Neural crest cell (in vitro differentiated cells): ENCODE measurements around the gene KRT222. TPM values are rescaled to one million over a fixed set of nuclear protein-coding genes. Genes with fewer than 3 reads are reported as not detected.

ENCODE experiments used
- DNase-seq: peaks from one replicate; pipeline ENCODE4 v3.0.0; 2021; ENCODE audit warnings: low read depth, mixed read lengths, low spot score
- H3K27ac Mint-ChIP-seq: one replicate; pipeline ENCODE4 v1.8.0; 2021; ENCODE audit warnings: mild to moderate bottlenecking, mixed read lengths; ENCODE audit not compliant: unreplicated experiment
- H3K27me3 Mint-ChIP-seq: 2 replicates; pipeline ENCODE4 v1.8.0; 2021; ENCODE audit warnings: low read depth, mild to moderate bottlenecking, mixed read lengths
- H3K36me3 Mint-ChIP-seq: 2 replicates; pipeline ENCODE4 v1.8.0; 2021; ENCODE audit warnings: low read depth, mild to moderate bottlenecking, mixed read lengths
- H3K4me1 Mint-ChIP-seq: 2 replicates; pipeline ENCODE4 v1.8.0; 2021; ENCODE audit warnings: mixed read lengths
- H3K4me3 Mint-ChIP-seq: one replicate; pipeline ENCODE4 v1.8.0; 2021; ENCODE audit warnings: mild to moderate bottlenecking, mixed read lengths
- H3K9me3 Mint-ChIP-seq: 2 replicates; pipeline ENCODE4 v1.8.0; 2021; ENCODE audit warnings: mixed read lengths
- total RNA-seq: library from RNA; stranded (reverse); gene quantifications from 2 replicates; pipeline ENCODE4 v1.2.1, GENCODE V29; 2021
- TF ChIP-seq, protein P1 (sequence below): fragments of 200-600 bp; sonication (generic); conservative IDR thresholded peaks from 2 replicates; pipeline ENCODE4 v1.5.0; 2021; ENCODE audit warnings: antibody characterized with exemption, mild to moderate bottlenecking

KRT222 gene
- total RNA-seq, 1 donor from 2014 or later: 0.23 TPM

DNA sequence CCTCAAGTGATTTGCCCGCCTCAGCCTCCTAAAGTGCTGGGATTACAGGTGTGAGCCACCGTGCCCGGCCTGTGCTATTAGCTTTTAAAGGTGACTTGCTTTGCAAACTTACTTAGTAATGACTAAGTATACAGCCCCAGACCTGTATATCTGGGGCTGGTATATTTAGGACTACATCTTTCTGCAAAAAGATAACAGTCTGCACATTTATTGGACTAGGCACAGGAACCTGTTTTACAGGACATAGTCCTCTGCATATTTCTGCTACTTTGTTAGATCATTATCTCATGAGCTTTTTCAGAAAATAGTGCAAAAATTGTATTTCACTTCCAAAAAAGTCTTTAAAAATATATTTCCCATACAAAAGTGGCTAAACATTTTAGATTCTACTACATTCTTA is 37.3 kb upstream of the KRT222 start:
- peaks cover 4% of the 10 kb centered on the region for H3K27me3 Mint-ChIP-seq
- H3K9me3 Mint-ChIP-seq: peaks cover 2% of the 10 kb centered on the region
- H3K4me1 Mint-ChIP-seq: peaks cover under 1% of the 10 kb centered on the region
- no peaks in the 10 kb centered on the region for H3K36me3 Mint-ChIP-seq
- no peak overlapping the region for H3K4me3 Mint-ChIP-seq
- DNase-seq: no peak
- TF ChIP-seq, protein P1, sequence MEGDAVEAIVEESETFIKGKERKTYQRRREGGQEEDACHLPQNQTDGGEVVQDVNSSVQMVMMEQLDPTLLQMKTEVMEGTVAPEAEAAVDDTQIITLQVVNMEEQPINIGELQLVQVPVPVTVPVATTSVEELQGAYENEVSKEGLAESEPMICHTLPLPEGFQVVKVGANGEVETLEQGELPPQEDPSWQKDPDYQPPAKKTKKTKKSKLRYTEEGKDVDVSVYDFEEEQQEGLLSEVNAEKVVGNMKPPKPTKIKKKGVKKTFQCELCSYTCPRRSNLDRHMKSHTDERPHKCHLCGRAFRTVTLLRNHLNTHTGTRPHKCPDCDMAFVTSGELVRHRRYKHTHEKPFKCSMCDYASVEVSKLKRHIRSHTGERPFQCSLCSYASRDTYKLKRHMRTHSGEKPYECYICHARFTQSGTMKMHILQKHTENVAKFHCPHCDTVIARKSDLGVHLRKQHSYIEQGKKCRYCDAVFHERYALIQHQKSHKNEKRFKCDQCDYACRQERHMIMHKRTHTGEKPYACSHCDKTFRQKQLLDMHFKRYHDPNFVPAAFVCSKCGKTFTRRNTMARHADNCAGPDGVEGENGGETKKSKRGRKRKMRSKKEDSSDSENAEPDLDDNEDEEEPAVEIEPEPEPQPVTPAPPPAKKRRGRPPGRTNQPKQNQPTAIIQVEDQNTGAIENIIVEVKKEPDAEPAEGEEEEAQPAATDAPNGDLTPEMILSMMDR: no peak
- H3K27ac Mint-ChIP-seq: no peak overlapping the region

DNA sequence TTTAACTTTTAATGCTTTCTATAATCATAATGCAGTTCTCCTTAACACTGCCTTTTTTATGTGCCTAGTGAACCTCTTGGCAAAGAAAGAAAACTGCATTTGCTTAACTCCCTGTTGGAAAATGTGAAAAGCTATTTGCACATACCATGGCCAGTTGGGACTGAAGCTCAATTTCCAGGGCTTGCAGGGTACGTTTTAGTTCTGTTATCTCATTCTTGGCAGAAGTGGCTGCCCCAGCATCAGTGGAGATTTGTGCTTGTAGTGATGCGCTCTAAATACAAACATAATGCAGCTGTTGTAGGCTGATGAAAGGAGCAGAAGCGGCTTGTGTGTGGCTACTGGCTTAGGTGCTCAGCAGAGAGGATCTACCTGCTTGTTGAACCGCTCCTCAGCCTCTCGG is 34.9 kb upstream of the KRT222 start:
- no peaks in the 10 kb centered on the region for H3K4me1 Mint-ChIP-seq
- DNase-seq: no peak
- TF ChIP-seq, protein P1: no peak
- H3K27ac Mint-ChIP-seq: no peak overlapping the region
- H3K27me3 Mint-ChIP-seq: peaks cover 9% of the 10 kb centered on the region
- no peak overlapping the region for H3K4me3 Mint-ChIP-seq
- H3K9me3 Mint-ChIP-seq: no peaks in the 10 kb centered on the region
- no peaks in the 10 kb centered on the region for H3K36me3 Mint-ChIP-seq

DNA sequence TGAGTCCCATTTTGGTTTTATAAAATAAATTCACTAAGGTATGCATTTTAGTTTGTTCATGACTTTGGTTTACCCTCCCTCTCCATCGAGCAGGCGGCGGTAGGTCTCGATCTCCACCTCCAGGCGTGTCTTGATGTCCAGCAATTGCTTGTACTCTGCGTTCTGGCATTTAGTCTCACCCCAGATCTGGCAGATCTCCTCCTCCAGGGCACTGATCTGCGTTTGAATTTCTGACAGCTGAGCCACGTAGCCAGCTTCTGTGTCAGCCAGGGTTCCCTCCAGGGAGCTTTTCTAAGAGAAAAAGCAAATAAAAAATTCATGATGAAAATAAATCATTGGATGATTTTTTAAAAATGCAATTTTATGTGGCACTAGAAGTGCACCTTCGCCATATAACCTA is 34.4 kb upstream of the KRT222 start:
- H3K4me3 Mint-ChIP-seq: no peak overlapping the region
- H3K27me3 Mint-ChIP-seq: peaks cover 13% of the 10 kb centered on the region
- H3K9me3 Mint-ChIP-seq: no peaks in the 10 kb centered on the region
- TF ChIP-seq, protein P1: no peak
- DNase-seq: no peak
- no peak overlapping the region for H3K27ac Mint-ChIP-seq
- no peaks in the 10 kb centered on the region for H3K36me3 Mint-ChIP-seq
- no peaks in the 10 kb centered on the region for H3K4me1 Mint-ChIP-seq

DNA sequence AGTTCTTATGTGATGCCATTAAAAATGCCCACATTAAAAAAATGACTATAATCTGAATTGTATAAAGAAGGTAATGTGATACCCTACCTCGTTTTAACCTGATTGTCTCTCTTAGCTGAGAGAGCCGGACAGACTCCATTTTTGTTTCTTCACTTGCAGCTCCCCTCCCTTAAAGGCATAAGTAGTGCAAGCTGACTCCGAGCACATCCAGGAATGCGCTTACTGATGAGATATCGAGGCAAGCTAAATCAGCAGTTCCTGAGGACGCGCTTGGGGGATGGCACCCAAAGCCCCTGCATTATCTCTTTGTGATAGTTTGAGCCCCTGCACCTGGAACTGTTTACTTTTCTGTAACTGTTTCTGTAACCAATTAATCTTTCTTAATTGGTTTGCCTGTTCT is 32.3 kb upstream of the KRT222 start:
- H3K4me3 Mint-ChIP-seq: no peak overlapping the region
- H3K36me3 Mint-ChIP-seq: no peaks in the 10 kb centered on the region
- no peaks in the 10 kb centered on the region for H3K9me3 Mint-ChIP-seq
- DNase-seq: no peak
- peaks cover 14% of the 10 kb centered on the region for H3K27me3 Mint-ChIP-seq
- no peaks in the 10 kb centered on the region for H3K4me1 Mint-ChIP-seq
- no peak overlapping the region for H3K27ac Mint-ChIP-seq
- TF ChIP-seq, protein P1: no peak

DNA sequence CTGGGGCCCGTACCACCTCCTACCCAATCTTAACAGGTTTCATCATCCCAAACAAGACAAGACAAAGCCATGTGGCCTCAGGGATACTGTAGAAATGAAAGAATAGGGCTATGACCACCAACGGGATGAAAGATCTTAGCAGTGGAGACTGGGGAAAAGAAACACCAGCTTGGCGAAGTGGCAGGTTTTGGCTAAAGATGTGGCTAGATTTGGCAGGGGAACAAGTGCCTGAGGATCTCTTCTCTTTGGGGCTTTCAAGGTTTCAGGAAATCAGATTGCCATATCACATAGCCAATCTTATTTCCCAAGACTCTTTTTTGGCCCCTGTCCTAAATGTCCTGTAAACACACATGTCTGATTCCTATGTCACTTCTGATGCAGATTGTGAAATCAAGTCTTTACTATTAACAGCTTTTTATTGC is 31.7 kb upstream of the KRT222 start:
- no peaks in the 10 kb centered on the region for H3K4me1 Mint-ChIP-seq
- no peak overlapping the region for H3K27ac Mint-ChIP-seq
- no peak for DNase-seq
- no peak overlapping the region for H3K4me3 Mint-ChIP-seq
- no peaks in the 10 kb centered on the region for H3K36me3 Mint-ChIP-seq
- TF ChIP-seq, protein P1: no peak
- peaks cover 16% of the 10 kb centered on the region for H3K27me3 Mint-ChIP-seq
- no peaks in the 10 kb centered on the region for H3K9me3 Mint-ChIP-seq
